Measurements from ENCODE around the gene SSX2IP. TPM values are rescaled to one million over a fixed set of nuclear protein-coding genes. Genes with fewer than 3 reads are reported as not detected.

Gene SSX2IP
- total RNA-seq, 4 donors from 2014 or later = 10.8 to 21.9 (median 17.0) TPM

- H3K36me3 ChIP-seq = no peaks in the 10 kb centered on the region
- TF ChIP-seq POLR2A (IDR thresholded peaks at IDR 0.05) (no peak), POLR2AphosphoS5 (IDR thresholded peaks at IDR 0.05) (no peak), CTCF (IDR thresholded peaks at IDR 0.05) (no peak), EP300 (IDR thresholded peaks at IDR 0.05) (no peak)
- WGBS, 2 donors (ENCODE audit: low coverage in 1 of 2) = 58 to 84% methylated on average over 5 to 6 of the region's 6 CpGs
- H3K4me1 ChIP-seq = peaks cover under 1 to 36% (median 5%) of the 10 kb centered on the region in 3 donors
- no peaks in the 10 kb centered on the region for H3K27me3 ChIP-seq
- ATAC-seq = no peak
- no peaks in the 10 kb centered on the region for H3K9me3 ChIP-seq
- H3K27ac ChIP-seq = no peak overlapping the region
- no peak overlapping the region for H3K4me3 ChIP-seq
Observed at GRCh38 chr1:84692391-84692790, 2.1 kb upstream of the SSX2IP start.

GRCh38 chr1:84691122-84691783 is 992 bp upstream of the SSX2IP start:
- Histone ChIP-seq H3K27me3 (no peaks in the 10 kb centered on the region), H3K36me3 (no peaks in the 10 kb centered on the region), H3K4me3 (peak overlapping the region; percentile 84 to 89), H3K4me1 (peaks cover 0 to 37% (median 5%) of the 10 kb centered on the region in 3 donors), H3K9me3 (no peaks in the 10 kb centered on the region), H3K27ac (peak overlapping the region in 3 of 4 donors; percentile 91 to 93 (median 92))
- no peak for TF ChIP-seq POLR2A (IDR thresholded peaks at IDR 0.05)
- TF ChIP-seq POLR2AphosphoS5 (IDR thresholded peaks at IDR 0.05) = no peak
- TF ChIP-seq CTCF (IDR thresholded peaks at IDR 0.05) = no peak
- TF ChIP-seq EP300 (IDR thresholded peaks at IDR 0.05) = no peak
- ATAC-seq = no peak
- 55 to 69% methylated on average over 10 to 13 of the region's 13 CpGs for WGBS, 2 donors (ENCODE audit: low coverage in 1 of 2)

GRCh38 chr1:84689514-84690396 is 506 bp downstream of the SSX2IP start:
- 3 to 21% methylated on average over 8 to 14 of the region's 67 CpGs for WGBS, 2 donors (ENCODE audit: low coverage in 1 of 2)
- Histone ChIP-seq H3K4me1 (peaks cover 0 to 49% (median 5%) of the 10 kb centered on the region in 3 donors), H3K4me3 (peak overlapping the region; percentile 84 to 89), H3K27me3 (no peaks in the 10 kb centered on the region), H3K36me3 (no peaks in the 10 kb centered on the region), H3K27ac (peak overlapping the region; percentile 85 to 93 (median 92)), H3K9me3 (no peaks in the 10 kb centered on the region)
- TF ChIP-seq CTCF (IDR thresholded peaks at IDR 0.05) (peak in 2 of 4 experiments; percentile 25 to 47), EP300 (IDR thresholded peaks at IDR 0.05) (no peak), POLR2A (IDR thresholded peaks at IDR 0.05) (peak in 1 of 2 donors; percentile 3)
- peak; percentile 21 for ATAC-seq

GRCh38 chr1:84688463-84689061 is 1.7 kb downstream of the SSX2IP start:
- no peak for TF ChIP-seq POLR2A (IDR thresholded peaks at IDR 0.05)
- no peak for TF ChIP-seq EP300 (IDR thresholded peaks at IDR 0.05)
- no peak for TF ChIP-seq POLR2AphosphoS5 (IDR thresholded peaks at IDR 0.05)
- TF ChIP-seq CTCF (IDR thresholded peaks at IDR 0.05) = no peak
- peak overlapping the region in 1 of 4 donors; percentile 91 for H3K27ac ChIP-seq
- no peak for ATAC-seq
- H3K4me1 ChIP-seq = peaks cover 0 to 49% (median 5%) of the 10 kb centered on the region in 3 donors
- H3K27me3 ChIP-seq = no peaks in the 10 kb centered on the region
- WGBS, 2 donors (ENCODE audit: low coverage in 1 of 2) = 75 to 79% methylated on average over 8 of the region's 8 CpGs
- no peaks in the 10 kb centered on the region for H3K9me3 ChIP-seq
- no peaks in the 10 kb centered on the region for H3K36me3 ChIP-seq
- H3K4me3 ChIP-seq = peak overlapping the region in 1 of 2 donors; percentile 84
